H1 (cell line): ENCODE results near the gene CLASP2. TPM values are rescaled to one million over a fixed set of nuclear protein-coding genes. Genes with fewer than 3 reads are reported as not detected.

Experiments used
- KDM5A ChIP-seq: fragments of 200-600 bp; IDR thresholded peaks from 2 replicates; pipeline ENCODE4 v1.7.1; 2012; ENCODE audit warnings: mild to moderate bottlenecking, low read length, inconsistent platforms, mixed read lengths
- MAFK ChIP-seq: IDR thresholded peaks from 2 replicates; pipeline ENCODE4 v1.6.1; 2012; ENCODE audit warnings: low read depth, mild to moderate bottlenecking, improper control_type of control experiment, low read length
- PHF8 ChIP-seq: fragments of 200-600 bp; sonication (generic); conservative IDR thresholded peaks from 2 replicates; pipeline ENCODE4 v1.7.1; 2012; ENCODE audit warnings: low read depth, mild to moderate bottlenecking, inconsistent platforms, low read length, moderate library complexity
- RXRA ChIP-seq: IDR thresholded peaks from 2 replicates; pipeline ENCODE4 v1.6.1; 2011; ENCODE audit warnings: low read depth, mild to moderate bottlenecking, low read length, moderate library complexity; ENCODE audit not compliant: insufficient read depth
- SIN3A ChIP-seq, 2 experiments: IDR thresholded peaks in 1 of 2; conservative IDR thresholded peaks in 1 of 2; 2 replicates each; pipeline ENCODE4 v1.6.1; 2011 to 2012; ENCODE audit warnings: low read length in 2 of 2, improper control_type of control experiment in 1 of 2, low read depth in 1 of 2, mild to moderate bottlenecking in 1 of 2
- TAF1 ChIP-seq: IDR thresholded peaks from 2 replicates; pipeline ENCODE4 v1.6.1; 2011; ENCODE audit warnings: mild to moderate bottlenecking, low read depth, low read length
- polyA plus RNA-seq, 7 experiments: library from polyadenylated mRNA; depleted of rRNA in 3 of 7; stranded (reverse) in 5 of 7; unstranded in 2 of 7; fragments of >200 nt in 5 of 7; fragments of 200-250 nt in 2 of 7; gene quantifications; 1 replicate in 5 of 7; 2 replicates in 1 of 7; 4 replicates in 1 of 7; pipeline versions ENCODE4 v1.2.1 to v1.2.3, GENCODE V29; 2011 to 2013; ENCODE audit warnings: missing spikeins in 2 of 7, mixed read lengths in 2 of 7
- total RNA-seq: library from RNA; stranded (reverse); fragmentation: NEBNext Ultra II Directional; extraction: Animal tissue kit (Norgen Biotek cat#: 25700); gene quantifications from 2 replicates; pipeline ENCODE4 v1.2.1, GENCODE V29; 2021

The CLASP2 gene
- total and polyA plus RNA-seq, 2 of the 8 experiments (the other 6 are each of a cell fraction or from before 2014, with no cell fraction given), result 21.7 to 58.0 TPM

DNA sequence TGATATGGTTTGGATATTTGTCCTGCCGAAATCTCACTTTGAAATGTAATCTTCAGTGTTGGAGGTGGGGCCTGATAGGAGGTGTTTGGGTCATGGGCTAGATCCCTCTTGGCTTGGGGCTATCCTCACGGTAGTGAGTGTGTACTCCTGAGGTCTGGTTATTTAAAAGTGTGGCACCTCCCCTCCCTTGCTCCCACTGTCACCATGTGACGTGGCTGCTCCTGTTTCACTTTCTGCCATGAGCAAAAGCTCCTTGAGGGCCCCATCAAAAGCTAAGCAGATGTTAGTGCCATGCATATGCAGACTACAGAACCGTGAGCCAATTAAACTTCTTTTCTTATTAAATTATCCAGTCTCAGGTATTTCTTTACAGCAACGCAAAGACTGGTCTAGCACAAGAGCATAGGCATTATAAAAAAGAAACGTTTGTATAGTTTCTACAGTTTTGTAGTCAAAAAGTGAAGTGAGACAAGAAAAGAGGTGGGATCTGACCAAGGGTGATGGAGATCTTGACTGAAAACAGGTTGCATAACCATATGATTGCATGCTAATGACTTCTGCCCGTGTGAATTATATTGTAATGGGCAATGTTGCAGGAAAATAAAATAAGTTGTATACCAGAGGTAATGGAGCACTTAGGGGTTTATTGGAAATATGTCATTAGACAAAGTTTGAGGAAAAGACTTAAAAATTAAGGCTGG lies 28.5 kb upstream of the CLASP2 start (continued):
- TF ChIP-seq RXRA (no peak), SIN3A (conservative IDR thresholded peaks at IDR 0.05 in 1 of 2, IDR thresholded peaks at IDR 0.05 in 1 of 2; ENCODE audit: low read depth in 1 of 2, low read length in 2 of 2) (no peak), KDM5A (no peak), TAF1 (no peak), MAFK (no peak), PHF8 (no peak)
